Body of pancreas (tissue), 4 donors: ENCODE data around the gene KCNE4.

Experiments
- POLR2A ChIP-seq, 3 donors: fragments of 450-650 bp; IDR thresholded peaks; one replicate each; pipeline ENCODE4 v1.6.1; 2016; ENCODE audit warnings: antibody characterized with exemption in 3 of 3, mild to moderate bottlenecking in 2 of 3
- TF ChIP-seq, protein P1 (sequence below), 7 experiments: fragments of 450-650 bp in 4 of 7; fragments of 200-600 bp in 3 of 7; sonication (generic) in 3 of 7; IDR thresholded peaks; one replicate each; pipeline ENCODE4 v1.5.1; 2016 to 2019; ENCODE audit warnings: antibody characterized with exemption in 7 of 7

DNA sequence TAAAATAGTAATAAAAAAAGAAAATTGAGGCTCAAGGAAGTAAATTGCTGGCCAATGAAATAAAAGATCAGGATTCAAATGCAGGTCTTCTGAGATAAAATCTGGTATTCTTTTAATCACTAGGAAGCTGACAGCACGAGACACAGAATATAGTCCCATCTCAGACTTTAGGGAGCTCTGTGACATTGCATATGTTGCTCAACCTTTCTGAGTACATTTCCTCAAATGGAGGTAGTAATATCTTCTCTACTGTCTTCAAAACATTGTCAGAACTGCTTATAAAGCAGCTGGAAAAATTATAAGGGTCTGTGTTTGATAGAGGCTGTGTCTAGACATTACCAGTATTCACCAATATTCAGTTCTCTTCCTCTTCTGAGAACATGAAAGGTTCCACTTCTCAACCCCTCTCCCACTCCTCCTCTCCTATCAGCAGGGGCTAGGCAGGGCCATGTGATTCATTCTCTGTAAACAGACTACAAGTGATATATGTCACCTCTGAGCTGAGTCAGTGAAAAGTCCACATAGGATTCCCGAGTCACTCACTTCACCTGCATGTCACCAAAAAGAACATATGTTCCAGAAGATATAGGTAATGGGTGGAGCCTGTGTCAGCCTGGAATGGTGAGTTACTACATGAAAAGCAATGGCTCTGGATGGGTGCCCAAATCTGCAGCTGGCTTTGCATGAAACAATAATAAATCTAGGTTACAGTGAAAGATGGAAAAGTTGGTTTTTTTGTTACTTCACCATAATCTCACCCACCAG is 7.1 kb downstream of the KCNE4 start:
- TF ChIP-seq POLR2A (IDR thresholded peaks at IDR 0.05), result no peak
- TF ChIP-seq, protein P1, sequence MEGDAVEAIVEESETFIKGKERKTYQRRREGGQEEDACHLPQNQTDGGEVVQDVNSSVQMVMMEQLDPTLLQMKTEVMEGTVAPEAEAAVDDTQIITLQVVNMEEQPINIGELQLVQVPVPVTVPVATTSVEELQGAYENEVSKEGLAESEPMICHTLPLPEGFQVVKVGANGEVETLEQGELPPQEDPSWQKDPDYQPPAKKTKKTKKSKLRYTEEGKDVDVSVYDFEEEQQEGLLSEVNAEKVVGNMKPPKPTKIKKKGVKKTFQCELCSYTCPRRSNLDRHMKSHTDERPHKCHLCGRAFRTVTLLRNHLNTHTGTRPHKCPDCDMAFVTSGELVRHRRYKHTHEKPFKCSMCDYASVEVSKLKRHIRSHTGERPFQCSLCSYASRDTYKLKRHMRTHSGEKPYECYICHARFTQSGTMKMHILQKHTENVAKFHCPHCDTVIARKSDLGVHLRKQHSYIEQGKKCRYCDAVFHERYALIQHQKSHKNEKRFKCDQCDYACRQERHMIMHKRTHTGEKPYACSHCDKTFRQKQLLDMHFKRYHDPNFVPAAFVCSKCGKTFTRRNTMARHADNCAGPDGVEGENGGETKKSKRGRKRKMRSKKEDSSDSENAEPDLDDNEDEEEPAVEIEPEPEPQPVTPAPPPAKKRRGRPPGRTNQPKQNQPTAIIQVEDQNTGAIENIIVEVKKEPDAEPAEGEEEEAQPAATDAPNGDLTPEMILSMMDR (IDR thresholded peaks at IDR 0.05), result no peak
